GM12875 (cell line): ENCODE results near the gene TOB1.

Experiments
- H3K4me3 ChIP-seq: one replicate; pipeline ENCODE4 v1.5.1; 2011; ENCODE audit warnings: low read depth, low read length, control low read depth
- TF ChIP-seq, protein P1 (sequence below): IDR thresholded peaks from 2 replicates; pipeline ENCODE4 v1.5.1; 2011; ENCODE audit warnings: low read depth, mild to moderate bottlenecking, control low read depth, inconsistent platforms, low read length, moderate library complexity, borderline replicate concordance; ENCODE audit not compliant: insufficient read depth

TOB1 gene

DNA sequence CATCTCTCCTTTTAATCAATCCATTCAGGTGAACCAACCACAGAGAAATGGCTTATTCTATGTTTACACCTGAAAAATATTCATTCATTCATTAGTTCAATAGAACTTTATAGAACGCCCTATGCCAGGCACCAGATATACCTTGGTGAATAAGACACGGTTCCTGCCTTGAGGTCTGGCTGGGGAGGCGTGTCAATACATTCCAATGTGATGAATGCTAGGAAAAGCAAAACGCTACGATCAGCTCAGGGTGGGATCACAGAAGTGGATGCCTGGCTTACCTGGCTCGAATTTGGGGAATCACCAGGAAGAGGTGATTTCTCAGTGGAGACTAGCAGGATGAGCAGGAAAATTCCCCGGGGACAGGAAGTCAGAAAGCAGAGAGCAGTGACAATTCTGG is 48.3 kb downstream of the TOB1 start:
- TF ChIP-seq, protein P1, sequence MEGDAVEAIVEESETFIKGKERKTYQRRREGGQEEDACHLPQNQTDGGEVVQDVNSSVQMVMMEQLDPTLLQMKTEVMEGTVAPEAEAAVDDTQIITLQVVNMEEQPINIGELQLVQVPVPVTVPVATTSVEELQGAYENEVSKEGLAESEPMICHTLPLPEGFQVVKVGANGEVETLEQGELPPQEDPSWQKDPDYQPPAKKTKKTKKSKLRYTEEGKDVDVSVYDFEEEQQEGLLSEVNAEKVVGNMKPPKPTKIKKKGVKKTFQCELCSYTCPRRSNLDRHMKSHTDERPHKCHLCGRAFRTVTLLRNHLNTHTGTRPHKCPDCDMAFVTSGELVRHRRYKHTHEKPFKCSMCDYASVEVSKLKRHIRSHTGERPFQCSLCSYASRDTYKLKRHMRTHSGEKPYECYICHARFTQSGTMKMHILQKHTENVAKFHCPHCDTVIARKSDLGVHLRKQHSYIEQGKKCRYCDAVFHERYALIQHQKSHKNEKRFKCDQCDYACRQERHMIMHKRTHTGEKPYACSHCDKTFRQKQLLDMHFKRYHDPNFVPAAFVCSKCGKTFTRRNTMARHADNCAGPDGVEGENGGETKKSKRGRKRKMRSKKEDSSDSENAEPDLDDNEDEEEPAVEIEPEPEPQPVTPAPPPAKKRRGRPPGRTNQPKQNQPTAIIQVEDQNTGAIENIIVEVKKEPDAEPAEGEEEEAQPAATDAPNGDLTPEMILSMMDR, result no peak
- no peak overlapping the region for H3K4me3 ChIP-seq

DNA sequence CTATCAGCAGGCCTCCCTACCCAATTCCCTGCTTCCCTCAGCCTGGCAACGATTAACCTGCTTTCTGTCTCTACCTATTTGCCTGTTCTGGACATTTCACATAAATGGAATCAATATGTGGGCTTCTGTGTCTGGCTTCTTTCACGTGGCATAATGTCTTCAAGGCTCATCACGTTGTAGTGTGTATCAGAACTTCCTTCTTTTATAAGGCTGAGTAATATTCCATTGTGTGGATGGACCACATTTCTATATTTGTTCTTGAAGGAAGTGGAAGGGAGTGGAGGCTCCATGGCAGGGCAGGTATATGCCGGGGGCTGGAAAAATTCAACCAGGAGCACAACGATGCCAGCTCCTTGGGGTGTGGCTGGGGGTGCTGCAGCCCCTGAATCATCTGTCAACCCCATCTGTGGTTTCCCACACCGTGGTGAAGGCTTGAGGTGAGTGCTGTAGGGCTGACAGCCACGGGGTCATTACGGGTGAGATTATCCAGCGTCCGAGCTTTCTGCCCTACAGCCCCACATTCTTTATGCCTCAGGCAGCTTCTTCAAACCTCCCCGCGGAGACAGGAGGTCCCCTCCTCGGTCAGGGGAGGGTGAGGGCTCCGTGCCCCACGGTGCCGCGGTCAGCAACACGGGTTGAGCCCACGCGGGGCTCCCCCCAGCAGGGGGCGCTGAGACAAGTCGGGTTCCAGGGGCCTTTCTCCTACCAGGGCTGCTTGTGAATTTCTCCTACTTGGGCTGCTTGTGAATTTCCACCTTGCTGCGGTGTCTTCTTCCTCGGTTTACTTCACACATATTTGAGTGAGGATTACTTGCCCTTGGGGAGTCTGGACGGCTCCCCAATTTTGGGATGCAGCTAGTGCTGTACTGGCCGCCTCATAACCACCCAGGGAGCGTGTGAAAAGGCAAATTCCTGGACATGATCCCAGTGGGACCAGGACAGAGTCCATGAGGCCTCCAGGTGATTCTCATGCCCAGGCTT is 49.1 kb downstream of the TOB1 start:
- no peak overlapping the region for H3K4me3 ChIP-seq
- TF ChIP-seq, protein P1, result peak; percentile 92

DNA sequence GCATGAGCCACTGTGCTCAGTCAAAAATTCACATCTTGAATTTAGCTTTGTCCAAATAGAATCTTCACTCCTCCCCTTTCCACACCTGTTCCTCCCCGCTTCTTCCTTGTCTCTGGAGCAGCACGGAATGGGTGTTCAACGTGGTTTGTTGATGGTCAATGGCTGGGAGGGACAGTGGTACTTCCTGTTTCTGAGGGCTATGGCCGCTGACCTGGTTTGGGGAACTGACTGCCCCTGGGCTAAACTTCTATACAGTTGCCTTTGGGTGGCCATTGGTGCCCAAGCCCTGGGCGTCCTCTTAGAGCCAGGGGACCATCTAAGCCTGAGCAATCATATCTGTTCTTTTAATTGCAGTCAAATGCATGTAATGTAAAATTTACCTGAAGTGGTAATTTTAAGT is 49.9 kb downstream of the TOB1 start:
- H3K4me3 ChIP-seq, result no peak overlapping the region
- TF ChIP-seq, protein P1, result no peak

DNA sequence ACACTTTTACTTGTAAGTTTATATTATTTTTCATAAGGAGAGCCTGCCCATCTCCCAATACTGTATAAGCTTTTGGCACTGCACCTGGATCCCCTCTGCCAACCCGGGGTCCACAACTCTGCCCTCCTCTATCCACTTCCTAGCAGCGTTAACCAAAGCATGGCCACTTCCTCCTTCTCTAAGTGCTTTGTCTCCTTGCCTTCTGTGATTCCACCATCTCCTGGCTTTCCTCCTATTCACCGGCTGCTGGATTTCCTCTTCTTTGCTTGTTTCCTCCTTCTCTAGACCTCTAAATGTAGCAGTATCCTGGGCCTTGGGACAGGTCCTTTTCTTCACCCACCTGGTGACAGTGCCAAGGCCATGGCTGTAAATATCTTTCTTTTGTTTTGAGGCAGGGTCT is 50.8 kb downstream of the TOB1 start:
- no peak overlapping the region for H3K4me3 ChIP-seq
- TF ChIP-seq, protein P1, result no peak

DNA sequence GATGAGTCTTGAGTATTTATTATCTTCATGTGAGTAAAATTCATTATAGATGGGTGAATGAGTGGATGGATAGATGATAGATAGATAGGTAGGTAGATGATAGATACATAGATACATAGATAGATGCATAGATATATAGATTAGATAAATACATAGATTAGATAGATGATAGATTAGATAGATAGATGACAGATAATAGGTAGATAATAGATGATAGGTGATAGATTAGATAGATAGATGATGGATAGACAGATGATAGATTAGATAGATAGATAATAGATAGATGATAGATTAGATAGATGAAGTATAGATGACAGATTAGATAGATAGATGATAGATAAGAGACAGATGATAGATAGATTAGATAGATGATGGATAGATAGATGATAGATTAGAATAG is 52.6 kb downstream of the TOB1 start:
- no peak overlapping the region for H3K4me3 ChIP-seq
- TF ChIP-seq, protein P1, result no peak
